GM19395 (cell line): Measurements from ENCODE around the gene ADGRF3.
"Not testable (repeated sequence)": the region's sequence is repeated elsewhere in the genome, so short reads cannot be mapped to it uniquely, and the experiment has no call there.

ENCODE experiments used
- ATAC-seq: cut with Tn5 transposase; IDR thresholded peaks from one replicate; pipeline ENCODE4 v1.9.1; 2021; ENCODE audit warnings: mild to moderate bottlenecking, moderate library complexity; ENCODE audit not compliant: unreplicated experiment

Gene ADGRF3

GRCh38 chr2:26318950-26319349 is 27.6 kb downstream of the ADGRF3 start:
- ATAC-seq = no peak

GRCh38 chr2:26317377-26318105 is 29.0 kb downstream of the ADGRF3 start:
- ATAC-seq = no peak

- no peak for ATAC-seq
These were observed 29.7 kb downstream of the ADGRF3 start for GRCh38 chr2:26316845-26317244.

- no peak for ATAC-seq
These were observed 30.5 kb downstream of the ADGRF3 start for GRCh38 chr2:26316041-26316440.

- ATAC-seq = no peak
These were observed 32.3 kb downstream of the ADGRF3 start for GRCh38 chr2:26314243-26314642.

- no peak for ATAC-seq
These were observed 33.1 kb downstream of the ADGRF3 start for GRCh38 chr2:26313446-26313845.

GRCh38 chr2:26312471-26312870 is 34.1 kb downstream of the ADGRF3 start:
- ATAC-seq = no peak

- ATAC-seq = no peak
These were observed 36.7 kb downstream of the ADGRF3 start for GRCh38 chr2:26309921-26310320.

- no peak for ATAC-seq
These were observed 41.0 kb downstream of the ADGRF3 start for GRCh38 chr2:26305540-26305939.

- not testable (repeated sequence) for ATAC-seq
These were observed 41.5 kb downstream of the ADGRF3 start for GRCh38 chr2:26305094-26305493.

GRCh38 chr2:26302846-26303245 is 43.7 kb downstream of the ADGRF3 start:
- no peak for ATAC-seq

- ATAC-seq = no peak
These were observed 46.2 kb downstream of the ADGRF3 start for GRCh38 chr2:26300234-26300925.

- ATAC-seq = no peak
These were observed 47.0 kb downstream of the ADGRF3 start for GRCh38 chr2:26299471-26300101.

- ATAC-seq = no peak
These were observed 47.8 kb downstream of the ADGRF3 start for GRCh38 chr2:26298638-26299393.

GRCh38 chr2:26298286-26298637 is 48.3 kb downstream of the ADGRF3 start:
- ATAC-seq = no peak

- ATAC-seq = no peak
These were observed 49.5 kb downstream of the ADGRF3 start for GRCh38 chr2:26297061-26297460.

- no peak for ATAC-seq
These were observed 51.1 kb downstream of the ADGRF3 start for GRCh38 chr2:26295511-26295910.

GRCh38 chr2:26292646-26293045 is 53.9 kb downstream of the ADGRF3 start:
- no peak for ATAC-seq

GRCh38 chr2:26290001-26290400 is 56.6 kb downstream of the ADGRF3 start:
- no peak for ATAC-seq

GRCh38 chr2:26285931-26286330 is 60.7 kb downstream of the ADGRF3 start:
- no peak for ATAC-seq

GRCh38 chr2:26284132-26284531 is 62.5 kb downstream of the ADGRF3 start:
- no peak for ATAC-seq
